Mucosa of rectum (tissue), 2 donors: Measurements from ENCODE around the gene BLOC1S5.

ENCODE experiments used
- H3K27ac ChIP-seq, 2 donors: one replicate each; pipeline ENCODE4 v1.7.0; 2013; ENCODE audit warnings: inconsistent platforms in 2 of 2, low read depth in 2 of 2, low read length in 2 of 2
- H3K27me3 ChIP-seq, 2 donors: one replicate each; pipeline ENCODE4 v1.7.0; 2013; ENCODE audit warnings: low read length in 2 of 2; ENCODE audit not compliant: control insufficient read depth in 2 of 2, insufficient read depth in 2 of 2
- H3K36me3 ChIP-seq, 2 donors: one replicate each; pipeline ENCODE4 v1.7.0; 2013; ENCODE audit warnings: low read length in 2 of 2; ENCODE audit not compliant: control insufficient read depth in 2 of 2, insufficient read depth in 2 of 2
- H3K4me1 ChIP-seq, 2 donors: one replicate each; pipeline ENCODE4 v1.7.0; 2013; ENCODE audit warnings: low read length in 2 of 2, mild to moderate bottlenecking in 1 of 2; ENCODE audit not compliant: control insufficient read depth in 2 of 2, insufficient read depth in 2 of 2
- H3K4me3 ChIP-seq, 2 donors: one replicate each; pipeline ENCODE4 v1.7.0; 2013; ENCODE audit warnings: low read length in 2 of 2
- H3K9ac ChIP-seq, 2 donors: one replicate each; pipeline ENCODE4 v1.7.0; 2013; ENCODE audit warnings: low read length in 2 of 2, low read depth in 1 of 2, mild to moderate bottlenecking in 1 of 2
- H3K9me3 ChIP-seq, 2 donors: one replicate each; pipeline ENCODE4 v1.7.0; 2013; ENCODE audit warnings: low read length in 2 of 2; ENCODE audit not compliant: control insufficient read depth in 2 of 2
- donor health status: healthy.
- donor health status: Normal muscosa, but diverticular disease.

The BLOC1S5 gene

GRCh38 chr6:7978736-7979135, 85.5 kb downstream of the BLOC1S5 start:
- H3K27me3 ChIP-seq: no peaks in the 10 kb centered on the region
- H3K27ac ChIP-seq: no peak overlapping the region
- no peaks in the 10 kb centered on the region for H3K36me3 ChIP-seq
- H3K9ac ChIP-seq: no peak overlapping the region
- peaks cover 9 to 20% of the 10 kb centered on the region in 2 donors for H3K4me1 ChIP-seq
- H3K4me3 ChIP-seq: no peak overlapping the region
- no peaks in the 10 kb centered on the region for H3K9me3 ChIP-seq

- Histone ChIP-seq H3K4me1 (peaks cover 9 to 20% of the 10 kb centered on the region in 2 donors), H3K27ac (peak overlapping the region in 1 of 2 donors; percentile 33), H3K27me3 (no peaks in the 10 kb centered on the region), H3K4me3 (no peak overlapping the region), H3K9ac (no peak overlapping the region), H3K9me3 (no peaks in the 10 kb centered on the region), H3K36me3 (no peaks in the 10 kb centered on the region)
These were observed 87.6 kb downstream of the BLOC1S5 start for GRCh38 chr6:7976485-7977056.

GRCh38 chr6:7975764-7976146, 88.4 kb downstream of the BLOC1S5 start:
- Histone ChIP-seq H3K36me3 (no peaks in the 10 kb centered on the region), H3K27me3 (no peaks in the 10 kb centered on the region), H3K9me3 (no peaks in the 10 kb centered on the region), H3K27ac (peak overlapping the region in 1 of 2 donors; percentile 33), H3K4me3 (peak overlapping the region in 1 of 2 donors; percentile 27), H3K4me1 (peaks cover 9 to 20% of the 10 kb centered on the region in 2 donors), H3K9ac (no peak overlapping the region)

- peak overlapping the region in 1 of 2 donors; percentile 33 for H3K27ac ChIP-seq
- peaks cover 9 to 20% of the 10 kb centered on the region in 2 donors for H3K4me1 ChIP-seq
- H3K4me3 ChIP-seq: peak overlapping the region; percentile 27 to 33
- H3K27me3 ChIP-seq: no peaks in the 10 kb centered on the region
- no peaks in the 10 kb centered on the region for H3K9me3 ChIP-seq
- H3K9ac ChIP-seq: no peak overlapping the region
- no peaks in the 10 kb centered on the region for H3K36me3 ChIP-seq
These were observed 89.0 kb downstream of the BLOC1S5 start for GRCh38 chr6:7974938-7975763.

GRCh38 chr6:7974565-7974937, 89.6 kb downstream of the BLOC1S5 start:
- Histone ChIP-seq H3K9me3 (no peaks in the 10 kb centered on the region), H3K9ac (no peak overlapping the region), H3K27me3 (no peaks in the 10 kb centered on the region), H3K4me3 (peak overlapping the region; percentile 27 to 33), H3K4me1 (peaks cover 9 to 20% of the 10 kb centered on the region in 2 donors), H3K27ac (no peak overlapping the region), H3K36me3 (no peaks in the 10 kb centered on the region)

- Histone ChIP-seq H3K4me3 (no peak overlapping the region), H3K27ac (no peak overlapping the region), H3K36me3 (no peaks in the 10 kb centered on the region), H3K9me3 (no peaks in the 10 kb centered on the region), H3K9ac (no peak overlapping the region), H3K4me1 (peaks cover 9 to 20% of the 10 kb centered on the region in 2 donors), H3K27me3 (no peaks in the 10 kb centered on the region)
These were observed 90.6 kb downstream of the BLOC1S5 start for GRCh38 chr6:7973584-7973983.

GRCh38 chr6:7971499-7971898, 92.7 kb downstream of the BLOC1S5 start:
- H3K9me3 ChIP-seq: no peaks in the 10 kb centered on the region
- H3K9ac ChIP-seq: no peak overlapping the region
- H3K4me3 ChIP-seq: no peak overlapping the region
- H3K27ac ChIP-seq: no peak overlapping the region
- H3K27me3 ChIP-seq: no peaks in the 10 kb centered on the region
- H3K4me1 ChIP-seq: peaks cover 9 to 20% of the 10 kb centered on the region in 2 donors
- H3K36me3 ChIP-seq: no peaks in the 10 kb centered on the region

GRCh38 chr6:7970616-7971015, 93.6 kb downstream of the BLOC1S5 start:
- Histone ChIP-seq H3K9ac (no peak overlapping the region), H3K27ac (no peak overlapping the region), H3K4me1 (peaks cover 9 to 13% of the 10 kb centered on the region in 2 donors), H3K36me3 (no peaks in the 10 kb centered on the region), H3K9me3 (no peaks in the 10 kb centered on the region), H3K27me3 (no peaks in the 10 kb centered on the region), H3K4me3 (no peak overlapping the region)
